K562 (cell line): ENCODE data around the gene ERBB4. TPM values are rescaled to one million over a fixed set of nuclear protein-coding genes. Genes with fewer than 3 reads are reported as not detected.

Experiments used
- ATAC-seq: fragments of 200-7000 bp; cut with Tn5 transposase; 3 replicates; pipeline ENCODE4 v1.9.1; 2020; ENCODE audit warnings: moderate library complexity
- BruUV-seq: library from RNA; stranded (reverse); fragments of 400-500 nt; replicated peaks from 2 replicates; lab custom pipeline; 2021; lab: Mats Ljungman, UMichigan
- CTCF ChIA-PET: fragments of 300-600 bp; formaldehyde crosslinking; extraction: SDS; loops from one replicate; lab custom pipeline; 2021; ENCODE audit warnings: low intra/inter-chr PET ratio; lab: Yijun Ruan, JAX
- POLR2A ChIA-PET: fragments of 300-600, 350-650 bp; sonication (Branson Sonifier 250); formaldehyde crosslinking; extraction: SDS; loops from one replicate; lab custom pipeline; 2021; ENCODE audit warnings: antibody characterized with exemption, inconsistent platforms; lab: Yijun Ruan, JAX
- DNase-seq, 4 experiments: peaks; one replicate each; pipeline versions ENCODE4 v3.0.0 to v3.0.0-alpha.2; 2011 to 2018; ENCODE audit warnings: low spot score in 3 of 4, mixed read lengths in 3 of 4; ENCODE audit errors: extremely low read depth in 1 of 4
- FAIRE-seq: peaks from 2 replicates; lab custom pipeline; 2011; peaks lifted over from hg19 to GRCh38; lab: Jason Lieb, UNC
- H2AFZ ChIP-seq: 2 replicates; pipeline ENCODE4 v1.6.0; 2011; ENCODE audit warnings: low read depth, low read length, control low read depth, inconsistent platforms
- H3K27ac ChIP-seq: fragments of 200-600 bp; 3 replicates; pipeline ENCODE4 v1.8.0; 2011; ENCODE audit warnings: low read depth, mild to moderate bottlenecking, control low read depth, inconsistent platforms, low read length, moderate library complexity, mixed read lengths; ENCODE audit errors: extremely low read depth
- H3K27me3 ChIP-seq, 2 experiments: fragments of 300-600 bp in 1 of 2; 2 replicates in 1 of 2; 3 replicates in 1 of 2; pipeline versions ENCODE4 v1.6.0 to v1.8.0; 2011; ENCODE audit warnings: inconsistent platforms in 2 of 2, low read length in 2 of 2, mild to moderate bottlenecking in 1 of 2, mixed read lengths in 1 of 2, moderate library complexity in 1 of 2; ENCODE audit not compliant: control insufficient read depth in 2 of 2, insufficient read depth in 2 of 2
- H3K36me3 ChIP-seq: fragments of 300-600 bp; 3 replicates; pipeline ENCODE4 v1.8.0; 2011; ENCODE audit warnings: mild to moderate bottlenecking, low read length, inconsistent platforms; ENCODE audit not compliant: control insufficient read depth, insufficient read depth
- H3K4me1 ChIP-seq, 2 experiments: fragments of 200-600 bp in 1 of 2; replicated peaks in 1 of 2; 2 replicates in 1 of 2; 3 replicates in 1 of 2; pipeline versions ENCODE4 v1.5.1 to v1.8.0; 2011; ENCODE audit warnings: inconsistent platforms in 2 of 2, low read length in 2 of 2, mild to moderate bottlenecking in 1 of 2, mixed read lengths in 1 of 2, moderate library complexity in 1 of 2; ENCODE audit not compliant: control insufficient read depth in 2 of 2, insufficient read depth in 2 of 2
- H3K4me2 ChIP-seq: 2 replicates; pipeline ENCODE4 v1.6.1; 2011; ENCODE audit warnings: low read length, control low read depth, inconsistent platforms, mixed read lengths; ENCODE audit not compliant: insufficient read depth
- H3K4me3 ChIP-seq: fragments of 200-600 bp; sonication (generic), shearing (Covaris generic); 2 replicates; pipeline ENCODE4 v1.5.1; 2016; ENCODE audit warnings: control low read depth, inconsistent platforms
- H3K79me2 ChIP-seq: fragments of 200-600 bp; 3 replicates; pipeline ENCODE4 v1.8.0; 2011; ENCODE audit warnings: low read length, inconsistent platforms; ENCODE audit not compliant: control insufficient read depth, insufficient read depth
- H3K9ac ChIP-seq, 2 experiments: 2 replicates each; pipeline versions ENCODE4 v1.6.0 to v1.6.1; 2011; ENCODE audit warnings: low read depth in 2 of 2, low read length in 2 of 2, control low read depth in 1 of 2, inconsistent platforms in 1 of 2, mild to moderate bottlenecking in 1 of 2, mixed read lengths in 1 of 2; ENCODE audit not compliant: insufficient read depth in 1 of 2
- H3K9me1 ChIP-seq: one replicate; pipeline ENCODE4 v1.6.0; 2011; ENCODE audit warnings: inconsistent platforms, mild to moderate bottlenecking, low read length, moderate library complexity; ENCODE audit not compliant: control insufficient read depth, insufficient read depth
- H3K9me3 ChIP-seq: replicated peaks from 2 replicates; pipeline ENCODE4 v1.5.1; 2011; ENCODE audit warnings: low read depth, low read length, inconsistent platforms; ENCODE audit not compliant: control insufficient read depth, insufficient read depth
- H4K20me1 ChIP-seq: replicated peaks from 2 replicates; pipeline ENCODE4 v1.6.1; 2011; ENCODE audit warnings: low read length, inconsistent platforms, mixed read lengths; ENCODE audit not compliant: control insufficient read depth, insufficient read depth
- ETV6 ChIP-seq, 3 experiments: fragments of 150-350 bp in 1 of 3; sonication (generic) in 1 of 3; formaldehyde crosslinking in 1 of 3; IDR thresholded peaks; 2 replicates each; pipeline versions ENCODE4 v1.6.1 to v1.8.0; 2014 to 2022; ENCODE audit warnings: borderline replicate concordance in 2 of 3, low read depth in 2 of 3, antibody characterized with exemption in 1 of 3, low read length in 1 of 3, mild to moderate bottlenecking in 1 of 3, missing genetic modification reagents in 1 of 3
- HIVEP1 ChIP-seq: fragments of 250-450 bp; sonication (Bioruptor Pico); IDR thresholded peaks from 2 replicates; pipeline ENCODE4 v1.4.0; 2020; ENCODE audit warnings: mild to moderate bottlenecking
- HNRNPL ChIP-seq: fragments of 200-400 bp; formaldehyde crosslinking; IDR thresholded peaks from 2 replicates; pipeline ENCODE4 v1.6.1; 2017; ENCODE audit warnings: low read depth, mild to moderate bottlenecking, low read length
- MTA3 ChIP-seq: fragments of 450-650 bp; formaldehyde crosslinking; IDR thresholded peaks from 2 replicates; pipeline ENCODE4 v1.6.1; 2017; ENCODE audit warnings: mild to moderate bottlenecking, borderline replicate concordance
- NRF1 ChIP-seq, 2 experiments: fragments of 450-650 bp; IDR thresholded peaks in 1 of 2; conservative IDR thresholded peaks in 1 of 2; 2 replicates each; pipeline ENCODE4 v1.6.1; 2014; ENCODE audit warnings: mild to moderate bottlenecking in 2 of 2
- RBM17 ChIP-seq: fragments of 200-400 bp; formaldehyde crosslinking; IDR thresholded peaks from 2 replicates; pipeline ENCODE4 v1.6.1; 2017; ENCODE audit warnings: low read depth, mild to moderate bottlenecking, low read length, borderline replicate concordance
- RHOXF2B ChIP-seq: fragments of 250-450 bp; sonication (Bioruptor Pico); conservative IDR thresholded peaks from 2 replicates; pipeline ENCODE4 v1.5.1; 2021
- ZFP1 ChIP-seq: fragments of 450-650 bp; formaldehyde crosslinking; IDR thresholded peaks from 2 replicates; pipeline ENCODE4 v1.4.0; 2020; ENCODE audit warnings: mild to moderate bottlenecking, mixed read lengths
- ZNF184 ChIP-seq: sonication (generic); formaldehyde crosslinking; IDR thresholded peaks from 2 replicates; pipeline ENCODE4 v1.5.0; 2020; ENCODE audit warnings: missing genetic modification reagents
- ZNF224 ChIP-seq: sonication (generic); formaldehyde crosslinking; IDR thresholded peaks from 2 replicates; pipeline ENCODE4 v1.8.0; 2022; ENCODE audit warnings: mild to moderate bottlenecking, missing genetic modification reagents
- ZNF384 ChIP-seq: IDR thresholded peaks from 2 replicates; pipeline ENCODE4 v1.6.1; 2012; ENCODE audit warnings: low read depth, low read length, improper control_type of control experiment
- WGBS: fragments of 100-300 bp; shearing (Covaris generic); methylation state at CpG from one replicate; pipeline ENCODE4 v1.1.6; 2016; ENCODE audit warnings: low coverage, mixed read lengths; ENCODE audit not compliant: insufficient coverage; ENCODE audit errors: missing lambda C conversion rate; 5-methylcytosine and 5-hydroxymethylcytosine counted together
- in situ Hi-C: fragments of 300-500 bp; cut with MboI; formaldehyde crosslinking; loops from 4 replicates; pipeline ENCODE4 v1.15.0; 2018; ENCODE audit warnings: inconsistent platforms, mixed read lengths
- intact Hi-C: fragments of 100-400 bp; cut with micrococcal nuclease; formaldehyde crosslinking; loops from 2 replicates; pipeline ENCODE4 v1.14.2; 2022
- polyA plus RNA-seq, 8 experiments: library from polyadenylated mRNA; depleted of rRNA in 4 of 8; stranded (reverse) in 5 of 8; unstranded in 3 of 8; fragments of >200 nt; fragmentation: Nextera tagmentation in 2 of 8; fragmentation: Illumina TruSeq in 1 of 8; extraction: Ambion mirVana in 2 of 8; extraction: Trizol in 1 of 8; gene quantifications; 2 replicates each; pipeline versions ENCODE4 v1.2.1 to v1.2.3, GENCODE V29; 2011 to 2014; ENCODE audit warnings: inconsistent platforms in 1 of 8, missing spikeins in 1 of 8
- total RNA-seq, 7 experiments: library from RNA; depleted of rRNA in 6 of 7; stranded (reverse); fragments of >200 nt in 6 of 7; fragmentation: Illumina TruSeq in 2 of 7; extraction: Trizol in 2 of 7; gene quantifications; 2 replicates each; pipeline versions ENCODE4 v1.2.1 to v1.2.3, GENCODE V29; 2011 to 2021; ENCODE audit warnings: low replicate concordance in 1 of 7
- TF ChIP-seq, protein P1 (sequence below): sonication (generic); formaldehyde crosslinking; IDR thresholded peaks from 2 replicates; pipeline ENCODE4 v1.8.0; 2022; ENCODE audit warnings: mild to moderate bottlenecking, missing genetic modification reagents
- TF ChIP-seq, protein P2 (sequence below): fragments of 250-450 bp; sonication (Bioruptor Pico); IDR thresholded peaks from 2 replicates; pipeline ENCODE4 v1.4.0; 2020; ENCODE audit warnings: mild to moderate bottlenecking
- TF ChIP-seq, protein P3 (sequence below): fragments of 450-650 bp; IDR thresholded peaks from 2 replicates; pipeline ENCODE4 v1.6.1; 2016; ENCODE audit warnings: antibody characterized with exemption

ERBB4 gene
- total and polyA plus RNA-seq, 9 of the 15 experiments (the other 6 are each of a cell fraction or from before 2014, with no cell fraction given): not detected

DNA sequence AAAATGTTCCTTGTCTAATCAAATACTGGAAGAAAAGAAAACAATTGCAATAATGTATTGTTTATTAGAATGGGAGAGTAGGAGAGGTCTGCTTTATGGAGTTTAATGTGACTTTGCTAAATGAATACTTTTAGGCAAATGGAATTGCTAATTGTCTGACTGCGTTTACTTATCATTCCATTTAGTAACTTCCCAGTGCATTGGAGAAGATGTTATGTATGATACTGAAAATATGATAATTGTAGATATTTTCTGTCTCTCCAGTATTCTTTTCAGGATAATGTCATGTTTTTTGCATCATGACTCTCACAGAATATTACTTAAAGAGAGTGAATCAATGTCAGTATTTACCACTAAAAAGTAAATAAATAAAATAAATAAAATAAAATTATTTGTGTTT lies 8.1 kb upstream of the ERBB4 start (continued):
- TF ChIP-seq, protein P1, sequence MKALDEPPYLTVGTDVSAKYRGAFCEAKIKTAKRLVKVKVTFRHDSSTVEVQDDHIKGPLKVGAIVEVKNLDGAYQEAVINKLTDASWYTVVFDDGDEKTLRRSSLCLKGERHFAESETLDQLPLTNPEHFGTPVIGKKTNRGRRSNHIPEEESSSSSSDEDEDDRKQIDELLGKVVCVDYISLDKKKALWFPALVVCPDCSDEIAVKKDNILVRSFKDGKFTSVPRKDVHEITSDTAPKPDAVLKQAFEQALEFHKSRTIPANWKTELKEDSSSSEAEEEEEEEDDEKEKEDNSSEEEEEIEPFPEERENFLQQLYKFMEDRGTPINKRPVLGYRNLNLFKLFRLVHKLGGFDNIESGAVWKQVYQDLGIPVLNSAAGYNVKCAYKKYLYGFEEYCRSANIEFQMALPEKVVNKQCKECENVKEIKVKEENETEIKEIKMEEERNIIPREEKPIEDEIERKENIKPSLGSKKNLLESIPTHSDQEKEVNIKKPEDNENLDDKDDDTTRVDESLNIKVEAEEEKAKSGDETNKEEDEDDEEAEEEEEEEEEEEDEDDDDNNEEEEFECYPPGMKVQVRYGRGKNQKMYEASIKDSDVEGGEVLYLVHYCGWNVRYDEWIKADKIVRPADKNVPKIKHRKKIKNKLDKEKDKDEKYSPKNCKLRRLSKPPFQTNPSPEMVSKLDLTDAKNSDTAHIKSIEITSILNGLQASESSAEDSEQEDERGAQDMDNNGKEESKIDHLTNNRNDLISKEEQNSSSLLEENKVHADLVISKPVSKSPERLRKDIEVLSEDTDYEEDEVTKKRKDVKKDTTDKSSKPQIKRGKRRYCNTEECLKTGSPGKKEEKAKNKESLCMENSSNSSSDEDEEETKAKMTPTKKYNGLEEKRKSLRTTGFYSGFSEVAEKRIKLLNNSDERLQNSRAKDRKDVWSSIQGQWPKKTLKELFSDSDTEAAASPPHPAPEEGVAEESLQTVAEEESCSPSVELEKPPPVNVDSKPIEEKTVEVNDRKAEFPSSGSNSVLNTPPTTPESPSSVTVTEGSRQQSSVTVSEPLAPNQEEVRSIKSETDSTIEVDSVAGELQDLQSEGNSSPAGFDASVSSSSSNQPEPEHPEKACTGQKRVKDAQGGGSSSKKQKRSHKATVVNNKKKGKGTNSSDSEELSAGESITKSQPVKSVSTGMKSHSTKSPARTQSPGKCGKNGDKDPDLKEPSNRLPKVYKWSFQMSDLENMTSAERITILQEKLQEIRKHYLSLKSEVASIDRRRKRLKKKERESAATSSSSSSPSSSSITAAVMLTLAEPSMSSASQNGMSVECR (CRISPR knock-in tag): no peak
- no peak for TF ChIP-seq ETV6 (IDR thresholded peaks at IDR 0.05; ENCODE audit: borderline replicate concordance in 1 of 2, low read depth in 2 of 2, low read length in 1 of 2)
- no peak for TF ChIP-seq ETV6 (CRISPR knock-in tag; IDR thresholded peaks at IDR 0.05; ENCODE audit: borderline replicate concordance)
- no peak for TF ChIP-seq HNRNPL
- TF ChIP-seq RHOXF2B (CRISPR knock-in tag): no peak
- TF ChIP-seq ZFP1 (CRISPR knock-in tag): no peak
- TF ChIP-seq ZNF224 (CRISPR knock-in tag): no peak

DNA sequence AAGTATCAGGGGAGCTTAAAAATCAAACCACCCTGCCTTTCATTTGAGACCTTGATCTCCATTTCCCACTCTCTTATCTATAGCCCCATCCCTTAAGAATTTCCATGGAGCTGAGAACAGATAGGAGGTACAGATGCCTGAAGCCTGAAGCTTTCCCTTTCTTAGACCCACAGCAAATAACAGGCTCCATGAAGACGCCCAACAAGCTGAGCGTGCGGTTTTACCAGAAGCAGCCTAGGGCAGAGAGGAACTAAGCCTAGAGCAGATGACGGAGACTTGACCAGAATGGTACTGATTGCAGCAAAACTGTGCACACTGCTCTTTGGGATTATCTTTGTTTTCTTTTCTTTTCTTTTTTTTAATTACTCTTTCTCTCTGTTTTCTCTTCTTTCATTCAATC lies 1.7 kb upstream of the ERBB4 start:
- Histone ChIP-seq H3K79me2 (no peaks in the 10 kb centered on the region), H2AFZ (no peak overlapping the region), H3K9me1 (no peaks in the 10 kb centered on the region), H3K4me2 (no peak overlapping the region), H3K36me3 (no peaks in the 10 kb centered on the region), H3K4me1 (no peaks in the 10 kb centered on the region; a peak in 1 of 5 replicates), H4K20me1 (no peaks in the 10 kb centered on the region), H3K27ac (no peak overlapping the region), H3K9me3 (no peaks in the 10 kb centered on the region), H3K9ac (no peak overlapping the region), H3K4me3 (no peak overlapping the region), H3K27me3 (no peaks in the 10 kb centered on the region)
- in situ Hi-C loops (no loop called here), intact Hi-C loops (no loop called here)
- BruUV-seq: no TSS peak
- DNase-seq (no peak), FAIRE-seq (no peak), ATAC-seq (no peak)
- WGBS: 0% methylated on average over 3 of the region's 4 CpGs
- CTCF ChIA-PET: no interaction called here
- POLR2A ChIA-PET: no interaction called here
- TF ChIP-seq, protein P2, sequence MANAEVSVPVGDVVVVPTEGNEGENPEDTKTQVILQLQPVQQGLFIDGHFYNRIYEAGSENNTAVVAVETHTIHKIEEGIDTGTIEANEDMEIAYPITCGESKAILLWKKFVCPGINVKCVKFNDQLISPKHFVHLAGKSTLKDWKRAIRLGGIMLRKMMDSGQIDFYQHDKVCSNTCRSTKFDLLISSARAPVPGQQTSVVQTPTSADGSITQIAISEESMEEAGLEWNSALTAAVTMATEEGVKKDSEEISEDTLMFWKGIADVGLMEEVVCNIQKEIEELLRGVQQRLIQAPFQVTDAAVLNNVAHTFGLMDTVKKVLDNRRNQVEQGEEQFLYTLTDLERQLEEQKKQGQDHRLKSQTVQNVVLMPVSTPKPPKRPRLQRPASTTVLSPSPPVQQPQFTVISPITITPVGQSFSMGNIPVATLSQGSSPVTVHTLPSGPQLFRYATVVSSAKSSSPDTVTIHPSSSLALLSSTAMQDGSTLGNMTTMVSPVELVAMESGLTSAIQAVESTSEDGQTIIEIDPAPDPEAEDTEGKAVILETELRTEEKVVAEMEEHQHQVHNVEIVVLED (CRISPR knock-in tag): no peak
- TF ChIP-seq ZNF184 (CRISPR knock-in tag) (no peak), RBM17 (no peak), NRF1 (conservative IDR thresholded peaks at IDR 0.05 in 1 of 2, IDR thresholded peaks at IDR 0.05 in 1 of 2) (no peak), HIVEP1 (CRISPR knock-in tag) (no peak), ZNF384 (no peak), MTA3 (no peak)
- TF ChIP-seq, protein P3, sequence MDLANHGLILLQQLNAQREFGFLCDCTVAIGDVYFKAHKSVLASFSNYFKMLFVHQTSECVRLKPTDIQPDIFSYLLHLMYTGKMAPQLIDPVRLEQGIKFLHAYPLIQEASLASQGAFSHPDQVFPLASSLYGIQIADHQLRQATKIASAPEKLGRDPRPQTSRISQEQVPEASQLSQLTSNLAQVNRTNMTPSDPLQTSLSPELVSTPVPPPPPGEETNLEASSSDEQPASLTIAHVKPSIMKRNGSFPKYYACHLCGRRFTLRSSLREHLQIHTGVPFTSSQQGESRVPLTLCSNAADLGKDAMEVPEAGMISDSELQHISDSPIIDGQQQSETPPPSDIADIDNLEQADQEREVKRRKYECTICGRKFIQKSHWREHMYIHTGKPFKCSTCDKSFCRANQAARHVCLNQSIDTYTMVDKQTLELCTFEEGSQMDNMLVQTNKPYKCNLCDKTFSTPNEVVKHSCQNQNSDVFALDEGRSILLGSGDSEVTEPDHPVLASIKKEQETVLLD: no peak
